KMS-11 (cell line): ENCODE results near the gene SEPTIN5.
"Not testable (repeated sequence)": the region's sequence is repeated elsewhere in the genome, so short reads cannot be mapped to it uniquely, and the experiment has no call there.

ENCODE experiments used
- H2AFZ ChIP-seq: fragments of 200-600 bp; sonication (generic); 2 replicates; pipeline ENCODE4 v1.6.1; 2016; ENCODE audit warnings: antibody characterized with exemption, mixed run types, low read depth
- H3K27ac ChIP-seq: fragments of 200-600 bp; sonication (generic); 2 replicates; pipeline ENCODE4 v1.6.1; 2016; ENCODE audit warnings: mild to moderate bottlenecking, mixed run types
- H3K27me3 ChIP-seq: fragments of 200-600 bp; sonication (generic); 2 replicates; pipeline ENCODE4 v1.6.1; 2017; ENCODE audit warnings: mild to moderate bottlenecking, low read depth, mixed run types, moderate library complexity; ENCODE audit not compliant: insufficient read depth
- H3K36me3 ChIP-seq: fragments of 200-600 bp; sonication (generic); 2 replicates; pipeline ENCODE4 v1.6.1; 2017; ENCODE audit warnings: mild to moderate bottlenecking, mixed run types; ENCODE audit not compliant: insufficient read depth
- H3K4me1 ChIP-seq: fragments of 200-600 bp; sonication (generic); 2 replicates; pipeline ENCODE4 v1.6.1; 2016; ENCODE audit warnings: mild to moderate bottlenecking, low read depth, mixed run types; ENCODE audit not compliant: poor library complexity, severe bottlenecking
- H3K4me2 ChIP-seq: fragments of 200-600 bp; sonication (generic); 2 replicates; pipeline ENCODE4 v1.7.0; 2016; ENCODE audit warnings: mild to moderate bottlenecking, mixed run types
- H3K4me3 ChIP-seq: fragments of 200-600 bp; sonication (generic); IDR thresholded peaks from 2 replicates; pipeline ENCODE4 v1.6.1; 2017; ENCODE audit warnings: low read depth, low read length, mixed read lengths; ENCODE audit not compliant: insufficient read depth
- H3K79me2 ChIP-seq: fragments of 200-600 bp; sonication (generic); 2 replicates; pipeline ENCODE4 v1.6.1; 2016; ENCODE audit warnings: low read depth, mixed run types; ENCODE audit not compliant: insufficient read depth
- H3K9ac ChIP-seq: fragments of 200-600 bp; sonication (generic); 2 replicates; pipeline ENCODE4 v1.6.1; 2016; ENCODE audit warnings: mild to moderate bottlenecking, mixed run types
- H4K20me1 ChIP-seq: fragments of 200-600 bp; sonication (generic); 2 replicates; pipeline ENCODE4 v1.6.1; 2016; ENCODE audit warnings: mild to moderate bottlenecking, mixed run types; ENCODE audit not compliant: insufficient read depth
- TF ChIP-seq, protein P1 (sequence below): fragments of 200-600 bp; sonication (generic); conservative IDR thresholded peaks from 2 replicates; pipeline ENCODE4 v1.6.1; 2017; ENCODE audit warnings: low read depth, mild to moderate bottlenecking, antibody characterized with exemption, low read length, moderate library complexity, mixed read lengths

Gene SEPTIN5

GRCh38 chr22:19722982-19723231 lies 8.6 kb downstream of the SEPTIN5 start:
- no peak overlapping the region for H3K27ac ChIP-seq
- H2AFZ ChIP-seq, result no peak overlapping the region
- TF ChIP-seq, protein P1, sequence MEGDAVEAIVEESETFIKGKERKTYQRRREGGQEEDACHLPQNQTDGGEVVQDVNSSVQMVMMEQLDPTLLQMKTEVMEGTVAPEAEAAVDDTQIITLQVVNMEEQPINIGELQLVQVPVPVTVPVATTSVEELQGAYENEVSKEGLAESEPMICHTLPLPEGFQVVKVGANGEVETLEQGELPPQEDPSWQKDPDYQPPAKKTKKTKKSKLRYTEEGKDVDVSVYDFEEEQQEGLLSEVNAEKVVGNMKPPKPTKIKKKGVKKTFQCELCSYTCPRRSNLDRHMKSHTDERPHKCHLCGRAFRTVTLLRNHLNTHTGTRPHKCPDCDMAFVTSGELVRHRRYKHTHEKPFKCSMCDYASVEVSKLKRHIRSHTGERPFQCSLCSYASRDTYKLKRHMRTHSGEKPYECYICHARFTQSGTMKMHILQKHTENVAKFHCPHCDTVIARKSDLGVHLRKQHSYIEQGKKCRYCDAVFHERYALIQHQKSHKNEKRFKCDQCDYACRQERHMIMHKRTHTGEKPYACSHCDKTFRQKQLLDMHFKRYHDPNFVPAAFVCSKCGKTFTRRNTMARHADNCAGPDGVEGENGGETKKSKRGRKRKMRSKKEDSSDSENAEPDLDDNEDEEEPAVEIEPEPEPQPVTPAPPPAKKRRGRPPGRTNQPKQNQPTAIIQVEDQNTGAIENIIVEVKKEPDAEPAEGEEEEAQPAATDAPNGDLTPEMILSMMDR, result no peak
- H3K79me2 ChIP-seq, result no peaks in the 10 kb centered on the region
- H3K9ac ChIP-seq, result no peak overlapping the region
- H3K27me3 ChIP-seq, result peaks cover 1% of the 10 kb centered on the region; the same call in 1 of the 2 replicates
- H3K4me2 ChIP-seq, result no peak overlapping the region
- H3K4me1 ChIP-seq, result no peaks in the 10 kb centered on the region
- no peak overlapping the region for H3K4me3 ChIP-seq
- H3K36me3 ChIP-seq, result no peaks in the 10 kb centered on the region
- no peaks in the 10 kb centered on the region for H4K20me1 ChIP-seq

DNA sequence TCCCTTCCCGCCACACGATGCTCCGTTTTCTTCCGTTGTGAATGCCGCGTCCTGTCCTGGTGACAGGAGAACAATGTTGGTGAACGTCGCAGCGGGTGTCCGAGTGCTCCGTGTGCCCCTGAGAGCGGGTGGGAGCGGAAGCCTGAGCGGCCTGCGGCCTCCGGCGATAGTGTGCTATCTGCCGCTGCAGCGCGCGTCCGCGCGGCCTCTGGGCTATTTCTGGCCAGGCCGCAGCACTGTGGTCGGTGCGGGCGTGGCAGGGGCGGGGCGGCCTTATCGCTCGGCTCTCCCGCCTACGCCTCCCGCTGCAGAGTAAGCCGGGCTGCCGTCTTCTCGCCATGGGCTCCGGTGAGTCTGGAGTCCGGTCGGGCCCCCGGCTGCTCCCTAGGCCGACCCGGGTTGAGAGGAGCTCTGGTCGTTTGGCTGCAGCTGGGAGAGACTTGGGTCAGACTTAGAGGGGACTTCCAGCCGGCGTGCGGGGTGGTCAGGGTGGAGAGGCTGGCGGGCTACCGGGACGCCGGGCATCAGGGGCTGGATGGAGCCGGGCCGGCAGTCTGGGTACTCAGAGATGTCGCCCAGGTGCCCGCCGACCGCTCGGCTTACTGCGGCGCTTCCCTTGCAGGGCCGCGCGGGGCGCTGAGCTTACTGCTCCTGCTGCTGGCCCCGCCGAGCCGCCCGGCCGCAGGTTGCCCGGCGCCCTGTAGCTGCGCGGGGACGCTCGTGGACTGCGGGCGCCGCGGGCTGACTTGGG lies 9.1 kb downstream of the SEPTIN5 start, which contains the start of gene GP1BB:
GP1BB (plus strand) TSS at position 308 of the 751 bp plus-strand sequence; CDS start at position 339, 31 bp downstream.
- Histone ChIP-seq H3K4me2 (no peak within 1 kb of the TSS), H3K27ac (no peak within 1 kb of the TSS), H2AFZ (no peak within 1 kb of the TSS), H4K20me1 (no peaks in the 10 kb centered on the region), H3K27me3 (peaks cover 6% of the 10 kb centered on the region; the same call in 1 of the 2 replicates), H3K79me2 (no peaks in the 10 kb centered on the region), H3K36me3 (no peaks in the 10 kb centered on the region), H3K9ac (no peak within 1 kb of the TSS), H3K4me3 (no peak within 1 kb of the TSS), H3K4me1 (no peaks in the 10 kb centered on the region)
- TF ChIP-seq, protein P1, result no peak

DNA sequence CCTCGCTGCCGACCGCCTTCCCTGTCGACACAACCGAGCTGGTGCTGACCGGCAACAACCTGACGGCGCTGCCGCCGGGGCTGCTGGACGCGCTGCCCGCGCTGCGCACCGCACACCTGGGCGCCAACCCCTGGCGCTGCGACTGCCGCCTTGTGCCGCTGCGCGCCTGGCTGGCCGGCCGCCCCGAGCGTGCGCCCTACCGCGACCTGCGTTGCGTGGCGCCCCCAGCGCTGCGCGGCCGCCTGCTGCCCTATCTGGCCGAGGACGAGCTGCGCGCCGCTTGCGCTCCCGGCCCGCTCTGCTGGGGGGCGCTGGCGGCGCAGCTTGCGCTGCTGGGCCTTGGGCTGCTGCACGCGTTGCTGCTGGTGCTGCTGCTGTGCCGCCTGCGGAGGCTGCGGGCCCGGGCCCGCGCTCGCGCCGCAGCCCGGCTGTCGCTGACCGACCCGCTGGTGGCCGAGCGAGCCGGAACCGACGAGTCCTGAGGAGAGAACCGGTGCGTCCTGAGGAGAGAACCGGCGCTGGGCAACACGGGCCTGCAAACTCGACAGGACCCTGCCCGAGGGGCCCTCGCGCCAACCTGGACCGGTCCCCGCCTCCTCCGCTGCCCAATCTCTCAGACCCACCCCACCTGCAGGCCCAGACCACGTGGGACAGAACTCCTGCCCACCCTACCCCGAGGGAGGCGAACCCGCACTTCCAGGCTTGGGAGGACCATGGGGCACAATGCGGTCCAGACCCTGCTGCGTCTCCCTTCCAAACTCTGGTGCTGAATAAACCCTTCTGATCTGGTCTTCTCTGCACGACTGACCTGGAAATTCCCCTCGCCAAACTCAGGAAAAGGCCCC lies 9.9 kb downstream of the SEPTIN5 start:
- Histone ChIP-seq H3K4me2 (no peak overlapping the region), H3K36me3 (no peaks in the 10 kb centered on the region), H3K4me1 (no peaks in the 10 kb centered on the region), H3K79me2 (no peaks in the 10 kb centered on the region), H3K27ac (no peak overlapping the region), H4K20me1 (no peaks in the 10 kb centered on the region), H3K4me3 (no peak overlapping the region), H3K27me3 (peaks cover 9% of the 10 kb centered on the region; the same call in 1 of the 2 replicates), H2AFZ (no peak overlapping the region), H3K9ac (no peak overlapping the region)
- TF ChIP-seq, protein P1, result no peak

DNA sequence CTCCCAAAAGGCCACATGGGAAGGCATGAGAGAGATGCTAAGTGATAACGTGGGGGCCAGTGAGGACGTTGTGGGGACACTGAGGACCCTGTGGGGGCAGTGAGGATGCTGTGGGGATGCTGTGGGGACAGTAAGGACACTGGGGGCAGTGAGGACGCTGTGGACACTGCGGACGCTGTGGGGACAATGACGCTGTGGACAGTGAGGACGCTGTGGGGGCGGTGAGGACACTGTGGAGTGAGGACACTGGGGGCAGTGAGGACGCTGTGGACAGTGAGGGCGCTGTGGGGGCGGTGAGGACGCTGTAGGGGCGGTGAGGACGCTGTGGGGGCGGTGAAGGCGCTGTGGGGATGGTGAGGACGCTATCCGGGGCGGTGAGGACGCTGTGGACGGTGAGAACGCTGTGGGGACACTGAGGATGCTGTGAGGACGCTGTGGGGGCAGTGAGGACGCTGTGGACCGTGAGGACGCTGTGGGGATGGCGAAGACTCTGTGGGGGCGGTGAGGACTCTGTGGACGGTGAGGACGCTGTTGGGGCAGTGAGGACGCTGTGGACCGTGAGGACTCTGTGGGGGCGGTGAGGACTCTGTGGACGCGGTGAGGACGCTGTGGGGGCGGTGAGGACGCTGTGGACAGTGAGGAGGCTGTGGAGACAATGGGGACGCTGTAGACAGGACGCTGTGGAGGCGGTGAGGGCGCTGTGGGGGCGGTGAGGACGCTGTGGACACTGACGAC lies 10.8 kb downstream of the SEPTIN5 start:
- no peak overlapping the region for H3K9ac ChIP-seq
- H3K4me3 ChIP-seq, result no peak overlapping the region
- H3K4me2 ChIP-seq, result no peak overlapping the region
- H2AFZ ChIP-seq, result no peak overlapping the region
- no peaks in the 10 kb centered on the region for H4K20me1 ChIP-seq
- TF ChIP-seq, protein P1, result no peak
- H3K4me1 ChIP-seq, result no peaks in the 10 kb centered on the region
- H3K36me3 ChIP-seq, result no peaks in the 10 kb centered on the region
- H3K27me3 ChIP-seq, result peaks cover 9% of the 10 kb centered on the region; the same call in 1 of the 2 replicates
- H3K79me2 ChIP-seq, result no peaks in the 10 kb centered on the region
- no peak overlapping the region for H3K27ac ChIP-seq

DNA sequence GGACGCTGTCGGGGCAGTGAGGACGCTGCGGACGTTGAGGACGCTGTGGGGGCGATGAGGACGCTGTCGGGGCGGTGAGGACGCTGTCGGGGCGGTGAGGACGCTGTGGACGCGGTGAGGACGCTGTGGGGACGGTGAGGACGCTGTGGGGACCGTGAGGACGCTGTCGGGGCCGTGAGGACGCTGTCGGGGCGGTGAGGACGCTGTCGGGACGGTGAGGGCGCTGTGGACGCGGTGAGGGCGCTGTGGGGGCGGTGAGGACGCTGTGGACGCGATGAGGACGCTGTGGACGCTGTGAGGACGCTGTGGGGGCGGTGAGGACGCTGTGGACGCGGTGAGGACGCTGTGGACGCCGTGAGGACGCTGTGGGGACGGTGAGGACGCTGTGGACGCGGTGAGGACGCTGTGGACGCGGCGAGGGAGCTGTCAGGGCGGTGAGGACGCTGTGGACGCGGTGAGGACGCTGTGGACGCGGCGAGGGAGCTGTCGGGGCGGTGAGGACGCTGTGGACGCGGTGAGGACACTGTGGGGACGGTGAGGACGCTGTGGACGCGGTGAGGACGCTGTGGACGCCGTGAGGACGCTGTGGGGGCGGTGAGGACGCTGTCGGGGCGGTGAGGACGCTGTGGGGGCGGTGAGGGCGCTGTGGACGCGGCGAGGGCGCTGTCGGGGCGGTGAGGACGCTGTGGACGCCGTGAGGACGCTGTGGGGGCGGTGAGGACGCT lies 11.9 kb downstream of the SEPTIN5 start:
- not testable (repeated sequence) for H4K20me1 ChIP-seq, H2AFZ ChIP-seq, H3K79me2 ChIP-seq, H3K27ac ChIP-seq, H3K4me3 ChIP-seq, H3K9ac ChIP-seq, H3K27me3 ChIP-seq, H3K36me3 ChIP-seq, H3K4me1 ChIP-seq, H3K4me2 ChIP-seq
